Colon (tissue), 2 donors: ENCODE data around the gene ACSM3.

Experiments
- FAIRE-seq: peaks from 2 replicates; lab custom pipeline; 2012; peaks lifted over from hg19 to GRCh38; lab: Jason Lieb, UNC
- donor health status: control.
- donor health status: control.

Gene ACSM3

GRCh38 chr16:20806168-20807050 is 42.6 kb downstream of the ACSM3 start, which contains the start of the genes ERI2 and REXO5:
ERI2 (minus strand) TSS chr16:20806472; CDS start chr16:20806430, 42 bp downstream.
REXO5 (plus strand) TSS chr16:20806527; CDS start chr16:20806954, 427 bp downstream.
- no peak for FAIRE-seq

GRCh38 chr16:20807862-20808261 is 44.0 kb downstream of the ACSM3 start:
- FAIRE-seq, result no peak

DNA sequence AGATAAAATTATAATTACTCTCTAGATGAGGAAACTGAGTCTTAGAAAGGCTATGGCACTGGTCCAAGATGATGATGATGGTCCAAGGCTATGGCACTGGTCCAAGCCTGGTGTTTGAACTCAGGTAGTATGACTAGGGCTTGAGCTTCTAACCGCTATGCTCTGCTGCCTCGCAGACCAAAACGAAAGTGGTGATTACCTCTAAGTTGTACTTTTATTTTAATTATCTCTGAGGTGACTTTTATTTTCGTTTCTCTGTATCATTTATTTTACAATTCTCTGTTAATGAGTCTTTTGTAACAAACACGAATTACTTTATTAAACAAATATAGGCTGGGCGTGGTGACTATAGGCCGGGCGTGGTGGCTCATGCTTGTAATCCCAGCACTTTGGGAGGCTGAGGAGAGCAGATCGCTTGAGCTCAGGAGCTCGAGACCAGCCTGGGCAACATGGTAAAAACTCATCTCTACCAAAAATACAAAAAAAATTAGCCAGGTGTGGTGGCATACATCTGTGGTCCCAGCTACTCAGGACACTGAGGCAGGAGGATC is 48.1 kb downstream of the ACSM3 start:
- no peak for FAIRE-seq

GRCh38 chr16:20812510-20812909 is 48.7 kb downstream of the ACSM3 start:
- FAIRE-seq, result no peak

- FAIRE-seq, result no peak
These were observed 51.0 kb downstream of the ACSM3 start for GRCh38 chr16:20814784-20815183.

GRCh38 chr16:20818929-20819585 is 55.2 kb downstream of the ACSM3 start:
- no peak for FAIRE-seq

GRCh38 chr16:20821682-20822081 is 57.9 kb downstream of the ACSM3 start:
- no peak for FAIRE-seq

GRCh38 chr16:20822521-20823325 is 58.9 kb downstream of the ACSM3 start:
- FAIRE-seq, result no peak

GRCh38 chr16:20826039-20826566 is 62.3 kb downstream of the ACSM3 start:
- no peak for FAIRE-seq

DNA sequence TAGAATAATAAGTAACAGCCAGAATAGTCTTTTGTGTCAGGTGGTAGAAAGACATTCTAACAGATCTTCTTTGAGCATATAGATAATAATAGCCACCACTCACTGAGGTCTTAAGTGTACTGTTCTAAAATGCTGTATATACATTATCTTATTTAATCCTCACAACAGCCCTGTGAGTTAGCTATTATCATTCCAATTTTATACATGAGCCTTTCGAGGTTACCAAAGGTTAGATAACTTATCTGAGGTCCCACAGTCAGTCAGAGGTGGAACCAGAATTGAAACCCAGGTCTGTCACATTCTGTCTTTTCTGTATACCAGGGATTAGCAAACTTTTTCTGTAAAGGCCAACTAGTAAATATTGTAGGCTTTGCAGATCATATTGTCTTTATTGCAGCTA is 65.7 kb downstream of the ACSM3 start:
- no peak for FAIRE-seq

- FAIRE-seq, result no peak
These were observed 66.6 kb downstream of the ACSM3 start for GRCh38 chr16:20830372-20830771.

DNA sequence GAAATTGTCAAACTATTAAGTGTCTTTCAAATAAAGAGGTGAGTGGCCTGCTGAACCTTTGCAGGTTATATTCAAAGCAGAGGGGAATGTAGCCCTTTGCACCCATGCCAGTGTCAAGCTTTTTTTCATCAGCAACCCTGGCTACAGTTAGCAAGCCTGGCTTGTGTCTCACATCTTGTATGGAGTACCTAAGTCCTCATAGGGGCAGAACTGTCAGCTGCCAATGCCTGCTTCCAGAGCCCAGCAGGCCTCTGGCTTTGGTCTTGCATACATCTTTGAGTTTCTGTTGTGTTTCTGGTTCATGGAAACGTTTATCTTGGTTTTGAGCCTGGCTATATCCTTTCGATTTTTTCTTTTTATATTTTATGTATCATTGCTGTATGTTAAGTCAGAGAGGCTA is 69.3 kb downstream of the ACSM3 start:
- no peak for FAIRE-seq

- no peak for FAIRE-seq
These were observed 74.4 kb downstream of the ACSM3 start for GRCh38 chr16:20838240-20838639.

DNA sequence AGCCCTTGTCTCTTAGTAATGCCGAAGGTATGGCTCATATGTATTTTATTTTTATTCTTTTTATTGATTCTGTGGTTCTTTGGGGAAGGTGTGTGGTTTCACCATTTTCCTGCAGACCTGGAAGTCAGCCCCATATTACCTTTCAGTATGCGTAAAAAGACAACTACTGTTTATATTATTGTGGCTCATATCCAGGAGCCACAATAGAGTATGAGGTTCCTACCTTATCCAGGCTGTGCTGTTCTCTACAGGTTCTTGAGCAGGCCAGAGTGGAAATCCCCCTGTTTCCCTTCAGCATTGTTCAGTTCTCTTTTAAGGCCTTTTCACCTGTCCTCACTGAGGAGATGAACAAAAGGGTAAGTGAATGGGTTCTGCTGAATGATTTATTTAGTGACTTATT is 75.7 kb downstream of the ACSM3 start:
- no peak for FAIRE-seq

DNA sequence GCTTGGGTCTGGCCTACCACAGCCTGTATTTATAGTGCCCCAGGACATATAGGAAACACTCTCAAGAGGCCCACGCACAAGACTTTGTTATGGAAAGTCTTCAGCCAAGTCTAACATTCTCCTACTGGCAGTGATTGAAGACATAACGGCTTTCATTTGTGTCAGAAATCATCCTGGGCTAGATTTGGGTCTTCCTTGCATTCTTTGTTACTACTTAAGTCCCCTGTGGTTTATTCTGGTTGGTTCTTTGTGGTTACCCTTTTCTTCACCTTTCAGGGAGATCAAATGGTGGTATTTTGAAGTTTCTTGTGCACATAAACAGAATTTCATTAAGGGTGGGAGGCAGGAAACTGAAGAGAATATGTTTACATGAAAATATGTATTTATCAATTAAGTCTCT is 80.2 kb downstream of the ACSM3 start:
- FAIRE-seq, result no peak

DNA sequence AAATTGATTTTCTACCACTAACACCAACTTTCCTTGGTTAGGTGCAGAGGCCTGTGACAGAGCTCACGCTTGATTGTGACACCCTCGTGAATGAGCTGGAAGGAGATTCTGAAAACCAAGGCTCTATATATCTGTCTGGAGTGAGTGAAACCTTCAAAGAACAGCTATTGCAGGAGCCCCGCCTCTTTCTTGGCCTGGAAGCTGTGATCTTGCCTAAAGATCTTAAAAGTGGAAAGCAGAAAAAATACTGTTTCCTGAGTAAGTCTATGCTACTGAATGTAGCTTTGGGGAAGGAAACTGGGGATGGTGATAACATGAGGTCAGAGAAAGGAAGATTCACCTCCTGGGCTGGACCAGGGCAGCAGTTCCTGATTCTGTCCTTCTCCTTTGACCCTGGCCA is 80.8 kb downstream of the ACSM3 start:
- no peak for FAIRE-seq

DNA sequence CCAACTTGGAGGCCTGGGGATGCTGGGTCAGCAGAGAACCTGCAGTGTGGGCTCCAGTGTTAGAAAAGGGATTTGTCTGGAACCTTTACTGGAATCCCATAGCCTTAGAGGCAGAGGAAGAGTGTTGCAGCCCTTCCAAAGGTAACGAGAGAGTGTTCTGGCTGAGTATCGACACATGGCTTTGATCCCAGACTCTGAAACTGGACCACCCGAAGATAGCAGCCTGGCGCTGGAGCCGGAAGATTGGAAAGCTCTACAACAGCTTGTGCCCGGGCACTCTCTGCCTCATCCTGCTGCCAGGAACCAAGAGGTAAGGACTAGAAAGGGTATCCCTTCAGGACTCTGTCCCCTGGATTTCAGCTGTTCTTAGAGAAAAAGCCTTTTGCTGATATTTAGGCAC is 82.2 kb downstream of the ACSM3 start:
- FAIRE-seq, result no peak

GRCh38 chr16:20846551-20846950 is 82.7 kb downstream of the ACSM3 start:
- no peak for FAIRE-seq
